ENCODE measurements around the gene PEX14.

DNA sequence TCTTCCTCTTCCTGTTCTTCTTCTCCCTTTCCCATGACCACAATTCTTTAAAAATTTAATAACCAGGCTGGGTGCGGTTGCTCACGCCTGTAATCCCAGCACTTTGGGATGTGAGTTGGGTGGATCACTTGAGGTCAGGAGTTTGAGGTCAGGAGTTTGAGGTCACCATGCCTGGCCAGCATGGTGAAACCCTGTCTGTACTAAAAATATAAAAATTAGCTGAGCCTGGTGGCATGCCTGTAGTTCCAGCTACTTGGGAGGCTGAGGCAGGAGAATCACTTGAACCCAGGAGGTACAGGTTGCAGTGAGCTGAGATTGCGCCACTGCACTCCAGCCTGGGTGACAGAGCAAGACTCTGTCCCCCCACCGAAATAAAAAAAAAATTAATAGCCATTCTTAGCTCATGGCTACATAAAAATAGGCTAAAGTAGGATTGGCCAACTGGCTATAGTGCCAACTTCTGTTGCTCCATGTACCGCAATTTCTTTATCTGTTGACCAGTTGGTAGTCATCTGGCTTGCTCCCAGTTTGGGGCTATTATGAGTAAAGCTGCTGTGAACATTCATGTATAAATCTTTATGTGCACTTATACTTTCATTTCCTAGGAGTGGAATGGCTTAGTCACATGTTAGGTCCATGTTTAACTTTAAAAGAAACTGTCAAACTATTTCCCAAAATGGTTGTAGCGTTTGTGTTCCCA, 136.3 kb downstream of the PEX14 start:
- no peak for TF ChIP-seq POLR2A (IDR thresholded peaks at IDR 0.05)
- TF ChIP-seq, protein P1, sequence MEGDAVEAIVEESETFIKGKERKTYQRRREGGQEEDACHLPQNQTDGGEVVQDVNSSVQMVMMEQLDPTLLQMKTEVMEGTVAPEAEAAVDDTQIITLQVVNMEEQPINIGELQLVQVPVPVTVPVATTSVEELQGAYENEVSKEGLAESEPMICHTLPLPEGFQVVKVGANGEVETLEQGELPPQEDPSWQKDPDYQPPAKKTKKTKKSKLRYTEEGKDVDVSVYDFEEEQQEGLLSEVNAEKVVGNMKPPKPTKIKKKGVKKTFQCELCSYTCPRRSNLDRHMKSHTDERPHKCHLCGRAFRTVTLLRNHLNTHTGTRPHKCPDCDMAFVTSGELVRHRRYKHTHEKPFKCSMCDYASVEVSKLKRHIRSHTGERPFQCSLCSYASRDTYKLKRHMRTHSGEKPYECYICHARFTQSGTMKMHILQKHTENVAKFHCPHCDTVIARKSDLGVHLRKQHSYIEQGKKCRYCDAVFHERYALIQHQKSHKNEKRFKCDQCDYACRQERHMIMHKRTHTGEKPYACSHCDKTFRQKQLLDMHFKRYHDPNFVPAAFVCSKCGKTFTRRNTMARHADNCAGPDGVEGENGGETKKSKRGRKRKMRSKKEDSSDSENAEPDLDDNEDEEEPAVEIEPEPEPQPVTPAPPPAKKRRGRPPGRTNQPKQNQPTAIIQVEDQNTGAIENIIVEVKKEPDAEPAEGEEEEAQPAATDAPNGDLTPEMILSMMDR (IDR thresholded peaks at IDR 0.05) = no peak
